H1 (cell line): ENCODE data around the gene ACTL8. TPM values are rescaled to one million over a fixed set of nuclear protein-coding genes. Genes with fewer than 3 reads are reported as not detected.

ENCODE experiments used
- CTCF ChIA-PET: fragments of 300-600 bp; sonication (Branson Sonifier 250); formaldehyde crosslinking; loops from one replicate; lab custom pipeline; 2021; ENCODE audit not compliant: partially characterized antibody; lab: Charles Lee
- POLR2A ChIA-PET: fragments of 300-600 bp; sonication (Branson Sonifier 250); formaldehyde crosslinking; loops from one replicate; lab custom pipeline; 2021; ENCODE audit warnings: inconsistent platforms; ENCODE audit not compliant: partially characterized antibody; lab: Charles Lee
- DNase-seq, 2 experiments: peaks; one replicate each; pipeline versions ENCODE4 v3.0.0 to v3.0.0-alpha.2; 2010 to 2022; ENCODE audit warnings: low spot score in 2 of 2, low read depth in 1 of 2, mixed read lengths in 1 of 2
- FAIRE-seq: peaks from 2 replicates; lab custom pipeline; 2011; peaks lifted over from hg19 to GRCh38; lab: Jason Lieb, UNC
- H2AFZ ChIP-seq: 2 replicates; pipeline ENCODE4 v1.8.1; 2012; ENCODE audit warnings: low read length, inconsistent platforms
- H2AK5ac ChIP-seq: 2 replicates; pipeline ENCODE4 v1.6.1; 2013; ENCODE audit warnings: low read depth, low read length
- H2BK120ac ChIP-seq: replicated peaks from 2 replicates; pipeline ENCODE3; 2013; ENCODE audit warnings: low read depth, low read length, inconsistent platforms
- H2BK12ac ChIP-seq: 2 replicates; pipeline ENCODE4 v1.6.1; 2013; ENCODE audit warnings: low read depth, low read length
- H2BK15ac ChIP-seq: 2 replicates; pipeline ENCODE4 v1.6.1; 2013; ENCODE audit warnings: low read length
- H2BK20ac ChIP-seq: 2 replicates; pipeline ENCODE4 v1.6.1; 2013; ENCODE audit warnings: low read length
- H2BK5ac ChIP-seq: 2 replicates; pipeline ENCODE4 v1.6.1; 2013; ENCODE audit warnings: low read depth, low read length
- H3K14ac ChIP-seq: 2 replicates; pipeline ENCODE4 v1.6.1; 2013; ENCODE audit warnings: inconsistent platforms; ENCODE audit not compliant: insufficient read length
- H3K18ac ChIP-seq: 2 replicates; pipeline ENCODE4 v1.6.1; 2013; ENCODE audit warnings: low read length; ENCODE audit errors: extremely low read depth
- H3K23ac ChIP-seq: 2 replicates; pipeline ENCODE4 v1.6.1; 2013; ENCODE audit warnings: inconsistent platforms; ENCODE audit not compliant: insufficient read length
- H3K23me2 ChIP-seq: 2 replicates; pipeline ENCODE4 v1.6.1; 2013; ENCODE audit warnings: low read depth, low read length
- H3K27ac ChIP-seq: 2 replicates; pipeline ENCODE4 v1.6.1; 2011; ENCODE audit warnings: low read depth, low read length, inconsistent platforms
- H3K27me3 ChIP-seq, 4 experiments: replicated peaks in 1 of 4; 1 replicate in 1 of 4; 2 replicates in 3 of 4; pipeline versions ENCODE4 v1.6.1 to v1.8.1; 2011 to 2013; ENCODE audit warnings: low read length in 3 of 4, mild to moderate bottlenecking in 3 of 4, inconsistent platforms in 2 of 4, mixed read lengths in 2 of 4, moderate library complexity in 1 of 4; ENCODE audit not compliant: control insufficient read depth in 3 of 4, insufficient read depth in 3 of 4; ENCODE audit errors: extremely low read depth in 1 of 4
- H3K36me3 ChIP-seq, 4 experiments: 2 replicates each; pipeline versions ENCODE4 v1.6.1 to v1.8.1; 2011 to 2013; ENCODE audit warnings: mild to moderate bottlenecking in 4 of 4, low read length in 3 of 4, moderate library complexity in 2 of 4, control low read depth in 1 of 4, inconsistent platforms in 1 of 4; ENCODE audit not compliant: insufficient read depth in 4 of 4, control insufficient read depth in 2 of 4
- H3K4ac ChIP-seq: replicated peaks from 2 replicates; pipeline ENCODE3; 2013; ENCODE audit warnings: low read length, low read depth, mixed read lengths, inconsistent platforms; ENCODE audit not compliant: insufficient read length
- H3K4me1 ChIP-seq, 4 experiments: replicated peaks in 1 of 4; 1 replicate in 1 of 4; 2 replicates in 3 of 4; pipeline versions ENCODE4 v1.6.1 to v1.8.1; 2011 to 2013; ENCODE audit warnings: low read length in 3 of 4, inconsistent platforms in 2 of 4, mixed read lengths in 1 of 4; ENCODE audit not compliant: insufficient read depth in 4 of 4, control insufficient read depth in 3 of 4
- H3K4me2 ChIP-seq, 2 experiments: 2 replicates each; pipeline versions ENCODE4 v1.6.1 to v1.8.1; 2011 to 2013; ENCODE audit warnings: low read depth in 2 of 2, low read length in 2 of 2, control low read depth in 1 of 2, inconsistent platforms in 1 of 2, mild to moderate bottlenecking in 1 of 2; ENCODE audit not compliant: insufficient read depth in 1 of 2
- H3K4me3 ChIP-seq, 4 experiments: fragments of 200-600, 300-600 bp in 1 of 4; sonication (generic), shearing (Covaris generic), sonication (Bioruptor Twin) in 1 of 4; 2 replicates each; pipeline versions ENCODE4 v1.5.1 to v1.8.1; 2011 to 2016; ENCODE audit warnings: low read length in 4 of 4, low read depth in 3 of 4, control low read depth in 2 of 4, inconsistent platforms in 2 of 4, mild to moderate bottlenecking in 2 of 4, mixed read lengths in 1 of 4, moderate library complexity in 1 of 4; ENCODE audit not compliant: insufficient read depth in 2 of 4; ENCODE audit errors: extremely low read depth in 1 of 4
- H3K56ac ChIP-seq: replicated peaks from 2 replicates; pipeline ENCODE3; 2013; ENCODE audit warnings: low read depth, mild to moderate bottlenecking, mixed read lengths, low read length, inconsistent platforms; ENCODE audit not compliant: insufficient read length
- H3K79me1 ChIP-seq: 2 replicates; pipeline ENCODE4 v1.6.1; 2013; ENCODE audit warnings: low read depth, low read length, control low read depth
- H3K79me2 ChIP-seq, 2 experiments: 2 replicates each; pipeline versions ENCODE4 v1.6.1 to v1.8.1; 2012 to 2013; ENCODE audit warnings: low read length in 2 of 2, mild to moderate bottlenecking in 2 of 2, inconsistent platforms in 1 of 2; ENCODE audit not compliant: insufficient read depth in 2 of 2, control insufficient read depth in 1 of 2
- H3K9ac ChIP-seq, 4 experiments: replicated peaks in 1 of 4; 1 replicate in 1 of 4; 2 replicates in 3 of 4; pipeline versions ENCODE4 v1.6.1 to v1.8.1; 2011 to 2013; ENCODE audit warnings: low read depth in 3 of 4, low read length in 3 of 4, control low read depth in 2 of 4, mild to moderate bottlenecking in 2 of 4, moderate library complexity in 2 of 4, inconsistent platforms in 1 of 4; ENCODE audit errors: extremely low read depth in 1 of 4
- H3K9me3 ChIP-seq, 2 experiments: 2 replicates each; pipeline versions ENCODE4 v1.6.1 to v1.8.1; 2012 to 2013; ENCODE audit warnings: mild to moderate bottlenecking in 2 of 2, moderate library complexity in 2 of 2, control low read depth in 1 of 2, inconsistent platforms in 1 of 2, low read depth in 1 of 2, low read length in 1 of 2, mixed read lengths in 1 of 2; ENCODE audit not compliant: insufficient read depth in 2 of 2
- H4K20me1 ChIP-seq, 2 experiments: replicated peaks in 1 of 2; 2 replicates each; pipeline versions ENCODE3 to v1.8.1; 2011 to 2013; ENCODE audit warnings: inconsistent platforms in 2 of 2, low read length in 2 of 2, mild to moderate bottlenecking in 1 of 2; ENCODE audit not compliant: insufficient read depth in 2 of 2, control insufficient read depth in 1 of 2
- H4K5ac ChIP-seq: 2 replicates; pipeline ENCODE4 v1.6.1; 2013; ENCODE audit warnings: low read length, low read depth, mixed read lengths, inconsistent platforms; ENCODE audit not compliant: insufficient read length
- H4K8ac ChIP-seq: 2 replicates; pipeline ENCODE4 v1.8.0; 2013; ENCODE audit warnings: mild to moderate bottlenecking, moderate library complexity, low read length, inconsistent platforms; ENCODE audit not compliant: insufficient read depth; ENCODE audit errors: extremely low read depth
- H4K91ac ChIP-seq: replicated peaks from 2 replicates; pipeline ENCODE3; 2013; ENCODE audit warnings: low read length, mixed read lengths, inconsistent platforms; ENCODE audit not compliant: insufficient read length
- ASH2L ChIP-seq: fragments of 200-600, 300-600 bp; sonication (generic); IDR thresholded peaks from one replicate; pipeline ENCODE4 v1.7.1; 2017; ENCODE audit warnings: low read length
- BCL11A ChIP-seq, 2 experiments: IDR thresholded peaks; one replicate each; pipeline ENCODE4 v1.6.1; 2011; ENCODE audit warnings: low read depth in 2 of 2, low read length in 2 of 2, mild to moderate bottlenecking in 2 of 2
- BRCA1 ChIP-seq: IDR thresholded peaks from 2 replicates; pipeline ENCODE4 v1.6.1; 2012; ENCODE audit warnings: low read depth, low read length, improper control_type of control experiment
- JUND ChIP-seq: IDR thresholded peaks from 2 replicates; pipeline ENCODE4 v1.6.1; 2011; ENCODE audit warnings: mild to moderate bottlenecking, improper control_type of control experiment, low read length
- POLR2AphosphoS5 ChIP-seq: IDR thresholded peaks from 2 replicates; pipeline ENCODE4 v1.6.1; 2011; ENCODE audit warnings: low read depth, low read length
- POU5F1 ChIP-seq: IDR thresholded peaks from 2 replicates; pipeline ENCODE4 v1.6.1; 2011; ENCODE audit warnings: low read depth, mild to moderate bottlenecking, low read length, moderate library complexity
- RFX5 ChIP-seq: IDR thresholded peaks from 2 replicates; pipeline ENCODE4 v1.6.1; 2011; ENCODE audit warnings: low read depth, low read length, improper control_type of control experiment, borderline replicate concordance
- SAP30 ChIP-seq: fragments of 300-600 bp; sonication (generic); IDR thresholded peaks from 2 replicates; pipeline ENCODE4 v1.7.1; 2012; ENCODE audit warnings: low read length, moderate library complexity, mild to moderate bottlenecking, inconsistent platforms; ENCODE audit not compliant: insufficient read depth, insufficient replicate concordance
- SIX5 ChIP-seq: IDR thresholded peaks from 2 replicates; pipeline ENCODE4 v1.6.1; 2011; ENCODE audit warnings: mild to moderate bottlenecking, low read depth, low read length
- SRF ChIP-seq: IDR thresholded peaks from 2 replicates; pipeline ENCODE4 v1.6.1; 2011; ENCODE audit warnings: mild to moderate bottlenecking, low read depth, low read length, moderate library complexity
- TAF7 ChIP-seq: optimal IDR thresholded peaks from 2 replicates; pipeline ENCODE3; 2011; ENCODE audit warnings: low read depth, mild to moderate bottlenecking, inconsistent platforms, low read length, moderate library complexity, borderline replicate concordance
- WGBS, 2 experiments: shearing (Covaris generic) in 1 of 2; methylation state at CpG; one replicate each; pipeline versions ENCODE4 v1.1.6 to v1.1.7; 2013 to 2015; ENCODE audit warnings: low lambda C conversion rate in 2 of 2, mixed read lengths in 2 of 2, inconsistent platforms in 1 of 2, low coverage in 1 of 2, missing lambda C conversion rate in 1 of 2; ENCODE audit not compliant: insufficient replicate concordance in 2 of 2, insufficient coverage in 1 of 2, insufficient read length in 1 of 2; ENCODE audit errors: extremely low coverage in 1 of 2, missing lambda C conversion rate in 1 of 2; 5-methylcytosine and 5-hydroxymethylcytosine counted together
- polyA plus RNA-seq, 7 experiments: library from polyadenylated mRNA; depleted of rRNA in 3 of 7; stranded (reverse) in 5 of 7; unstranded in 2 of 7; fragments of >200 nt in 5 of 7; fragments of 200-250 nt in 2 of 7; gene quantifications; 1 replicate in 5 of 7; 2 replicates in 1 of 7; 4 replicates in 1 of 7; pipeline versions ENCODE4 v1.2.1 to v1.2.3, GENCODE V29; 2011 to 2013; ENCODE audit warnings: missing spikeins in 2 of 7, mixed read lengths in 2 of 7
- total RNA-seq: library from RNA; stranded (reverse); fragmentation: NEBNext Ultra II Directional; extraction: Animal tissue kit (Norgen Biotek cat#: 25700); gene quantifications from 2 replicates; pipeline ENCODE4 v1.2.1, GENCODE V29; 2021

Gene ACTL8
- total and polyA plus RNA-seq, 2 of the 8 experiments (the other 6 are each of a cell fraction or from before 2014, with no cell fraction given): 0.33 to 0.47 TPM

DNA sequence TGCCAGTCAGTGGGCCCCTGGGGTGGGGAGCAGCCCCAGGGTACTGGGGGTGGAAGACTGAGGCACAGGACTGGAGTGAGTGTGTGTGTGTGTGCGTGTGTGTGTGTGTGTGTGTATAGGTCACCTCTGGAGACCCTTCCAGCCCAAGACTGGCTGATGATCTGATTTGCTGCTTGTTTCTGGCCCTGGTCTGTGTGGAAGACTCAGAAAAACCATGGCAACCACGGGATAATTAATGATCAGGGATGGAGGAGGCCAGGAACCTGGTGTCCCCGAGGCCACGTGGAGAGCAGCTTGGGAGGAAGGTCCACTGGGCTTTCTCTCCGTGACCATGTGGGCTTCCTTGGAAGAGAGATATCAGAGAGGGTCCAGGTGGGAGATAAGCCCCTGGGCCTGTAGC, 4.8 kb upstream of the ACTL8 start:
- H3K4me1 ChIP-seq: no peaks in the 10 kb centered on the region
- H3K23me2 ChIP-seq: no peaks in the 10 kb centered on the region
- H3K4me2 ChIP-seq: no peak overlapping the region
- no peak overlapping the region for H3K56ac ChIP-seq
- 83% methylated on average over 5 of the region's 5 CpGs; no CpG with 5 or more reads in 1 of the 2 experiments for WGBS, 2 experiments
- H2BK20ac ChIP-seq: no peak overlapping the region
- FAIRE-seq (no peak), DNase-seq (no peak)
- no peak overlapping the region for H3K4me3 ChIP-seq
- no peak overlapping the region for H3K27ac ChIP-seq
- no peaks in the 10 kb centered on the region; a peak in 1 of 4 replicates for H3K79me2 ChIP-seq
- no peak overlapping the region for H4K5ac ChIP-seq
- H3K14ac ChIP-seq: no peak overlapping the region
- no peak overlapping the region for H4K91ac ChIP-seq
- no peak overlapping the region for H2BK5ac ChIP-seq
- H4K8ac ChIP-seq: no peak overlapping the region; the same call in 1 of the 2 replicates
- no peak overlapping the region for H3K23ac ChIP-seq
- H3K27me3 ChIP-seq: no peaks in the 10 kb centered on the region
- peaks cover 15% of the 10 kb centered on the region in 2 experiments for H3K9me3 ChIP-seq
- no peak overlapping the region for H3K9ac ChIP-seq
- no peak overlapping the region for H3K4ac ChIP-seq
- no peak overlapping the region for H2BK12ac ChIP-seq
- POLR2A ChIA-PET: no interaction called here
- H4K20me1 ChIP-seq: no peaks in the 10 kb centered on the region
- CTCF ChIA-PET: interaction anchor here (1.1 kb wide), 1 partner anchor 9 kb away, joined by 5 read pairs; no protein-coding TSS in a partner anchor
- no peak overlapping the region for H2AFZ ChIP-seq
- H3K18ac ChIP-seq: no peak overlapping the region
- no peak overlapping the region for H2BK120ac ChIP-seq
- no peak overlapping the region for H2AK5ac ChIP-seq
- H3K79me1 ChIP-seq: no peaks in the 10 kb centered on the region
- TF ChIP-seq BRCA1 (no peak), ASH2L (no peak), SAP30 (no peak), POU5F1 (no peak), BCL11A (IDR thresholded peaks at IDR 0.05; ENCODE audit: low read depth in 2 of 2, low read length in 2 of 2) (no peak), TAF7 (no peak), SIX5 (no peak), SRF (no peak), JUND (no peak), RFX5 (no peak), POLR2AphosphoS5 (no peak)
- no peak overlapping the region for H2BK15ac ChIP-seq
- 0 out of 8 replicates have a peak, but pooled peaks cover 0 to 2% (median 0%) of the 10 kb centered on the region in 4 experiments for H3K36me3 ChIP-seq
